Measurements from ENCODE around the gene VRTN. TPM values are rescaled to one million over a fixed set of nuclear protein-coding genes. Genes with fewer than 3 reads are reported as not detected.

Gene VRTN
- total and polyA plus RNA-seq, 9 donors: 0.19 to 0.23 TPM; not detected in 7

- no peak for DNase-seq
- no peak for TF ChIP-seq EP300 (IDR thresholded peaks at IDR 0.05)
- TF ChIP-seq POLR2A (IDR thresholded peaks at IDR 0.05): no peak
- TF ChIP-seq CTCF (IDR thresholded peaks at IDR 0.05): no peak
- intact Hi-C loops (cut with DNase I): loop anchor here in 2 of 4 donors (10.0 kb wide), 3 partner anchors 107 to 537 kb away; no protein-coding TSS in a partner anchor
- Histone ChIP-seq H3K36me3 (no peaks in the 10 kb centered on the region), H3K4me3 (no peak overlapping the region), H3K4me1 (ENCODE audit: insufficient read depth) (no peaks in the 10 kb centered on the region), H3K9me3 (no peaks in the 10 kb centered on the region), H3K27ac (no peak overlapping the region), H3K27me3 (no peaks in the 10 kb centered on the region)
- 89 to 95% (median 92%) methylated on average over 6 of the region's 6 CpGs for WGBS, 3 donors
Measured at GRCh38 chr14:74368026-74368425, 19.8 kb downstream of the VRTN start.

DNA sequence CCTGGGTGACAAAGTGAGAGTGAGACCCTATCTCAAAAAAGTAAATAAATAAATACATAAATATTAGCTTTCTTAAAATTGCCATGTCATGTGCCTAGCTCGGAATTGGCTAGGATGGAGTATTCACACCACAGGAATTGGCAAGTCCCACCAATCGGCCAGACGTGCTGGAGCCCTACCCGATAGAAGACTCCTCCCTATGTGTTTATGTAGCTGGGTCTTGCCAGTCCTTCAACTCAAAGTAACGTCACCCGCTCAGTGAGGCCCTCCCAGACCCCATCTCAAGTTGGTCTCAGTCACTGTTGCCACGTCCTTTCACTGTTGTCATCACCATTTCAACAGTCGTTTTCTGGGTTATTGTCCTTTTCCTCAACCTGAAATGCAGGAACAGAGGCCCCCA is 20.2 kb downstream of the VRTN start:
- Histone ChIP-seq H3K4me3 (no peak overlapping the region), H3K27me3 (no peaks in the 10 kb centered on the region), H3K27ac (no peak overlapping the region), H3K36me3 (no peaks in the 10 kb centered on the region), H3K9me3 (no peaks in the 10 kb centered on the region), H3K4me1 (ENCODE audit: insufficient read depth) (no peaks in the 10 kb centered on the region)
- intact Hi-C loops (cut with DNase I): loop anchor here in 2 of 4 donors (10.0 kb wide), 3 partner anchors 106 to 536 kb away; no protein-coding TSS in a partner anchor
- no peak for DNase-seq
- TF ChIP-seq CTCF (IDR thresholded peaks at IDR 0.05): no peak
- no peak for TF ChIP-seq POLR2A (IDR thresholded peaks at IDR 0.05)
- no peak for TF ChIP-seq EP300 (IDR thresholded peaks at IDR 0.05)
- 78 to 84% (median 80%) methylated on average over 8 of the region's 8 CpGs for WGBS, 3 donors

GRCh38 chr14:74377976-74378690 is 29.9 kb downstream of the VRTN start:
- TF ChIP-seq CTCF (IDR thresholded peaks at IDR 0.05) (no peak), EP300 (IDR thresholded peaks at IDR 0.05) (no peak), POLR2A (IDR thresholded peaks at IDR 0.05) (no peak)
- no peaks in the 10 kb centered on the region for H3K27me3 ChIP-seq
- intact Hi-C loops (cut with DNase I): no loop called here
- no peaks in the 10 kb centered on the region for H3K4me1 ChIP-seq (ENCODE audit: insufficient read depth)
- no peaks in the 10 kb centered on the region for H3K9me3 ChIP-seq
- H3K36me3 ChIP-seq: no peaks in the 10 kb centered on the region
- WGBS, 3 donors: 89 to 91% (median 91%) methylated on average over 38 of the region's 38 CpGs
- H3K4me3 ChIP-seq: no peak overlapping the region
- H3K27ac ChIP-seq: no peak overlapping the region
- no peak for DNase-seq

DNA sequence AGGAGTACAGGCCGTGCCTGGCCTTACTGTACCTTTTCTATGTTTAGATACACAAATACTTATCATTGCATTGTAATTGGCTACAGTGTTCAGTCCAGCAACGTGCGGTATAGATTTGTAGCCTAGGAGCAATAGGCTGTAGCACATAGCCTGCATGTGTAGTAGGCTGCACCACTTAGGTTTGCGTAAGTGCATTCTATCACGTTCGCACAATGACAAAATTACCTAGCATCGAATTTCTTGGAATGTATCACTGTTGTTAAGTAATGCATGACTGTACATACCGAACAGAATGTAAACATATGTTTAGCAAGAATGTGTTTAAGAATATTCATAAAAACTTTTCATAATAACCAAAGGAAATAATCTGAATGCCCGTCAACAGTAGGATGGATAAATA is 31.9 kb downstream of the VRTN start:
- Histone ChIP-seq H3K4me3 (no peak overlapping the region), H3K36me3 (no peaks in the 10 kb centered on the region), H3K27ac (no peak overlapping the region), H3K9me3 (no peaks in the 10 kb centered on the region), H3K4me1 (ENCODE audit: insufficient read depth) (no peaks in the 10 kb centered on the region), H3K27me3 (no peaks in the 10 kb centered on the region)
- TF ChIP-seq EP300 (IDR thresholded peaks at IDR 0.05) (no peak), CTCF (IDR thresholded peaks at IDR 0.05) (no peak), POLR2A (IDR thresholded peaks at IDR 0.05) (no peak)
- DNase-seq: no peak
- intact Hi-C loops (cut with DNase I): no loop called here
- WGBS, 3 donors: 64 to 82% (median 75%) methylated on average over 9 of the region's 9 CpGs

All from ovary (tissue), 9 donors.